HEK293 (cell line): ENCODE measurements around the gene MYH14.

Source experiments
- GLI2 ChIP-seq: fragments of 450-650 bp; formaldehyde crosslinking; IDR thresholded peaks from 2 replicates; pipeline ENCODE4; 2017; ENCODE audit warnings: missing biosample characterization, missing genetic modification characterization, low read depth, borderline replicate concordance
- GLIS1 ChIP-seq: fragments of 450-650 bp; formaldehyde crosslinking; IDR thresholded peaks from 2 replicates; pipeline ENCODE4 v1.5.1; 2016; ENCODE audit warnings: missing biosample characterization, missing genetic modification characterization
- GLIS2 ChIP-seq: fragments of 450-650 bp; formaldehyde crosslinking; IDR thresholded peaks from 2 replicates; pipeline ENCODE4 v1.5.1; 2016; ENCODE audit warnings: missing biosample characterization, missing genetic modification characterization
- KLF7 ChIP-seq: fragments of 450-650 bp; formaldehyde crosslinking; IDR thresholded peaks from 2 replicates; pipeline ENCODE4 v1.5.1; 2016; ENCODE audit warnings: missing biosample characterization, missing genetic modification characterization, borderline replicate concordance
- KLF9 ChIP-seq: fragments of 450-650 bp; formaldehyde crosslinking; IDR thresholded peaks from 2 replicates; pipeline ENCODE4 v1.5.1; 2016; ENCODE audit warnings: missing biosample characterization, missing genetic modification characterization, low read depth
- MEIS1 ChIP-seq: sonication (generic); formaldehyde crosslinking; IDR thresholded peaks from 2 replicates; pipeline ENCODE4 v1.8.1; 2022; ENCODE audit warnings: missing genetic modification reagents, mild to moderate bottlenecking, borderline replicate concordance
- MZF1 ChIP-seq: fragments of 450-650 bp; formaldehyde crosslinking; IDR thresholded peaks from 2 replicates; pipeline ENCODE4 v1.5.1; 2017; ENCODE audit warnings: missing biosample characterization, missing genetic modification characterization, borderline replicate concordance
- PATZ1 ChIP-seq: fragments of 450-650 bp; formaldehyde crosslinking; IDR thresholded peaks from 2 replicates; pipeline ENCODE4 v1.5.1; 2016; ENCODE audit warnings: missing biosample characterization, missing genetic modification characterization
- REPIN1 ChIP-seq: fragments of 450-650 bp; formaldehyde crosslinking; IDR thresholded peaks from 2 replicates; pipeline ENCODE4 v1.5.1; 2017; ENCODE audit warnings: missing biosample characterization, missing genetic modification characterization, low read depth
- ZBTB1 ChIP-seq: fragments of 450-650 bp; formaldehyde crosslinking; IDR thresholded peaks from 2 replicates; pipeline ENCODE4 v1.5.1; 2016; ENCODE audit warnings: missing biosample characterization, missing genetic modification characterization
- ZBTB48 ChIP-seq: fragments of 450-650 bp; formaldehyde crosslinking; IDR thresholded peaks from 2 replicates; pipeline ENCODE4 v1.5.1; 2016; ENCODE audit warnings: missing biosample characterization, missing genetic modification characterization
- ZFHX2 ChIP-seq: fragments of 450-650 bp; formaldehyde crosslinking; conservative IDR thresholded peaks from 2 replicates; pipeline ENCODE4 v1.5.1; 2016; ENCODE audit warnings: missing biosample characterization, missing genetic modification characterization
- ZNF155 ChIP-seq: fragments of 450-650 bp; formaldehyde crosslinking; IDR thresholded peaks from 2 replicates; pipeline ENCODE4 v1.5.1; 2016; ENCODE audit warnings: missing biosample characterization, missing genetic modification characterization
- ZNF292 ChIP-seq: fragments of 450-650 bp; formaldehyde crosslinking; IDR thresholded peaks from 2 replicates; pipeline ENCODE4 v1.5.1; 2016; ENCODE audit warnings: low read depth, missing biosample characterization, missing genetic modification characterization, borderline replicate concordance
- ZNF398 ChIP-seq: fragments of 450-650 bp; formaldehyde crosslinking; IDR thresholded peaks from 2 replicates; pipeline ENCODE4 v1.5.1; 2017; ENCODE audit warnings: missing biosample characterization, missing genetic modification characterization
- ZNF518A ChIP-seq: fragments of 450-650 bp; formaldehyde crosslinking; conservative IDR thresholded peaks from 2 replicates; pipeline ENCODE4 v1.5.1; 2016; ENCODE audit warnings: low read depth, missing biosample characterization, missing genetic modification characterization
- ZNF548 ChIP-seq: fragments of 450-650 bp; formaldehyde crosslinking; IDR thresholded peaks from 2 replicates; pipeline ENCODE4 v1.5.1; 2016; ENCODE audit warnings: missing biosample characterization, missing genetic modification characterization
- ZNF571 ChIP-seq: fragments of 450-650 bp; formaldehyde crosslinking; IDR thresholded peaks from 2 replicates; pipeline ENCODE4 v1.5.0; 2017; ENCODE audit warnings: missing biosample characterization, missing genetic modification characterization
- ZNF76 ChIP-seq: fragments of 450-650 bp; formaldehyde crosslinking; IDR thresholded peaks from 2 replicates; pipeline ENCODE4; 2016; ENCODE audit warnings: low read depth, missing biosample characterization, missing genetic modification characterization, borderline replicate concordance
- ZNF791 ChIP-seq: fragments of 450-650 bp; formaldehyde crosslinking; IDR thresholded peaks from 2 replicates; pipeline ENCODE4 v1.5.1; 2016; ENCODE audit warnings: missing biosample characterization, missing genetic modification characterization
- TF ChIP-seq, protein P1 (sequence below): fragments of 450-650 bp; formaldehyde crosslinking; IDR thresholded peaks from 2 replicates; pipeline ENCODE4 v1.5.1; 2016; ENCODE audit warnings: missing biosample characterization, missing genetic modification characterization
- TF ChIP-seq, protein P2 (sequence below): fragments of 450-650 bp; formaldehyde crosslinking; IDR thresholded peaks from 2 replicates; pipeline ENCODE4 v1.5.0; 2017; ENCODE audit warnings: missing biosample characterization, missing genetic modification characterization, borderline replicate concordance
- TF ChIP-seq, protein P3 (sequence below): fragments of 450-650 bp; formaldehyde crosslinking; IDR thresholded peaks from 2 replicates; pipeline ENCODE4 v1.5.1; 2017; ENCODE audit warnings: missing biosample characterization, mild to moderate bottlenecking, missing genetic modification characterization, moderate library complexity

MYH14 gene

GRCh38 chr19:50333235-50333736 lies 129.9 kb downstream of the MYH14 start (continued):
- TF ChIP-seq ZNF518A, result no peak
- no peak for TF ChIP-seq ZBTB1 (tag by site-specific recombination)
- TF ChIP-seq PATZ1 (tag by site-specific recombination), result peak; percentile 59
- no peak for TF ChIP-seq ZNF548
- peak; percentile 31; the same call in 1 of the 2 replicates for TF ChIP-seq GLIS1
- TF ChIP-seq ZNF292 (tag by site-specific recombination), result no peak
- TF ChIP-seq ZNF76 (tag by site-specific recombination), result peak; percentile 97
- TF ChIP-seq GLIS2 (tag by site-specific recombination), result peak; percentile 79
- TF ChIP-seq, protein P1, sequence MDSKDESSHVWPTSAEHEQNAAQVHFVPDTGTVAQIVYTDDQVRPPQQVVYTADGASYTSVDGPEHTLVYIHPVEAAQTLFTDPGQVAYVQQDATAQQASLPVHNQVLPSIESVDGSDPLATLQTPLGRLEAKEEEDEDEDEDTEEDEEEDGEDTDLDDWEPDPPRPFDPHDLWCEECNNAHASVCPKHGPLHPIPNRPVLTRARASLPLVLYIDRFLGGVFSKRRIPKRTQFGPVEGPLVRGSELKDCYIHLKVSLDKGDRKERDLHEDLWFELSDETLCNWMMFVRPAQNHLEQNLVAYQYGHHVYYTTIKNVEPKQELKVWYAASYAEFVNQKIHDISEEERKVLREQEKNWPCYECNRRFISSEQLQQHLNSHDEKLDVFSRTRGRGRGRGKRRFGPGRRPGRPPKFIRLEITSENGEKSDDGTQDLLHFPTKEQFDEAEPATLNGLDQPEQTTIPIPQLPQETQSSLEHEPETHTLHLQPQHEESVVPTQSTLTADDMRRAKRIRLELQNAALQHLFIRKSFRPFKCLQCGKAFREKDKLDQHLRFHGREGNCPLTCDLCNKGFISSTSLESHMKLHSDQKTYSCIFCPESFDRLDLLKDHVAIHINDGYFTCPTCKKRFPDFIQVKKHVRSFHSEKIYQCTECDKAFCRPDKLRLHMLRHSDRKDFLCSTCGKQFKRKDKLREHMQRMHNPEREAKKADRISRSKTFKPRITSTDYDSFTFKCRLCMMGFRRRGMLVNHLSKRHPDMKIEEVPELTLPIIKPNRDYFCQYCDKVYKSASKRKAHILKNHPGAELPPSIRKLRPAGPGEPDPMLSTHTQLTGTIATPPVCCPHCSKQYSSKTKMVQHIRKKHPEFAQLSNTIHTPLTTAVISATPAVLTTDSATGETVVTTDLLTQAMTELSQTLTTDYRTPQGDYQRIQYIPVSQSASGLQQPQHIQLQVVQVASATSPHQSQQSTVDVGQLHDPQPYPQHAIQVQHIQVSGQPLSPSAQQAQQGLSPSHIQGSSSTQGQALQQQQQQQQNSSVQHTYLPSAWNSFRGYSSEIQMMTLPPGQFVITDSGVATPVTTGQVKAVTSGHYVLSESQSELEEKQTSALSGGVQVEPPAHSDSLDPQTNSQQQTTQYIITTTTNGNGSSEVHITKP, result peak; percentile 84
- no peak for TF ChIP-seq GLI2 (tag by site-specific recombination)
- no peak for TF ChIP-seq ZBTB48 (tag by site-specific recombination)
- TF ChIP-seq ZFHX2, result peak; percentile 97
- peak; percentile 54 for TF ChIP-seq ZNF398 (tag by site-specific recombination)
- TF ChIP-seq, protein P2, sequence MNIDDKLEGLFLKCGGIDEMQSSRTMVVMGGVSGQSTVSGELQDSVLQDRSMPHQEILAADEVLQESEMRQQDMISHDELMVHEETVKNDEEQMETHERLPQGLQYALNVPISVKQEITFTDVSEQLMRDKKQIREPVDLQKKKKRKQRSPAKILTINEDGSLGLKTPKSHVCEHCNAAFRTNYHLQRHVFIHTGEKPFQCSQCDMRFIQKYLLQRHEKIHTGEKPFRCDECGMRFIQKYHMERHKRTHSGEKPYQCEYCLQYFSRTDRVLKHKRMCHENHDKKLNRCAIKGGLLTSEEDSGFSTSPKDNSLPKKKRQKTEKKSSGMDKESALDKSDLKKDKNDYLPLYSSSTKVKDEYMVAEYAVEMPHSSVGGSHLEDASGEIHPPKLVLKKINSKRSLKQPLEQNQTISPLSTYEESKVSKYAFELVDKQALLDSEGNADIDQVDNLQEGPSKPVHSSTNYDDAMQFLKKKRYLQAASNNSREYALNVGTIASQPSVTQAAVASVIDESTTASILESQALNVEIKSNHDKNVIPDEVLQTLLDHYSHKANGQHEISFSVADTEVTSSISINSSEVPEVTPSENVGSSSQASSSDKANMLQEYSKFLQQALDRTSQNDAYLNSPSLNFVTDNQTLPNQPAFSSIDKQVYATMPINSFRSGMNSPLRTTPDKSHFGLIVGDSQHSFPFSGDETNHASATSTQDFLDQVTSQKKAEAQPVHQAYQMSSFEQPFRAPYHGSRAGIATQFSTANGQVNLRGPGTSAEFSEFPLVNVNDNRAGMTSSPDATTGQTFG (tag by site-specific recombination), result no peak
- TF ChIP-seq KLF7, result no peak; the same call in 1 of the 2 replicates
- no peak for TF ChIP-seq MZF1
- no peak for TF ChIP-seq MEIS1 (CRISPR knock-in tag)
- no peak for TF ChIP-seq REPIN1
- TF ChIP-seq ZNF791 (tag by site-specific recombination), result no peak
- TF ChIP-seq, protein P3, sequence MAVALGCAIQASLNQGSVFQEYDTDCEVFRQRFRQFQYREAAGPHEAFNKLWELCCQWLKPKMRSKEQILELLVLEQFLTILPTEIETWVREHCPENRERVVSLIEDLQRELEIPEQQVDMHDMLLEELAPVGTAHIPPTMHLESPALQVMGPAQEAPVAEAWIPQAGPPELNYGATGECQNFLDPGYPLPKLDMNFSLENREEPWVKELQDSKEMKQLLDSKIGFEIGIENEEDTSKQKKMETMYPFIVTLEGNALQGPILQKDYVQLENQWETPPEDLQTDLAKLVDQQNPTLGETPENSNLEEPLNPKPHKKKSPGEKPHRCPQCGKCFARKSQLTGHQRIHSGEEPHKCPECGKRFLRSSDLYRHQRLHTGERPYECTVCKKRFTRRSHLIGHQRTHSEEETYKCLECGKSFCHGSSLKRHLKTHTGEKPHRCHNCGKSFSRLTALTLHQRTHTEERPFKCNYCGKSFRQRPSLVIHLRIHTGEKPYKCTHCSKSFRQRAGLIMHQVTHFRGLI (tag by site-specific recombination), result no peak
- no peak for TF ChIP-seq ZNF155 (tag by site-specific recombination)
- no peak for TF ChIP-seq ZNF571 (tag by site-specific recombination)
- TF ChIP-seq KLF9 (tag by site-specific recombination), result peak; percentile 71
